HG02840 (cell line): Measurements from ENCODE around the gene YAP1.

ENCODE experiments used
- ATAC-seq: cut with Tn5 transposase; IDR thresholded peaks from one replicate; pipeline ENCODE4 v1.9.1; 2021; ENCODE audit warnings: mild to moderate bottlenecking, moderate library complexity, moderate number of reproducible peaks; ENCODE audit not compliant: unreplicated experiment, low FRiP score

YAP1 gene

DNA sequence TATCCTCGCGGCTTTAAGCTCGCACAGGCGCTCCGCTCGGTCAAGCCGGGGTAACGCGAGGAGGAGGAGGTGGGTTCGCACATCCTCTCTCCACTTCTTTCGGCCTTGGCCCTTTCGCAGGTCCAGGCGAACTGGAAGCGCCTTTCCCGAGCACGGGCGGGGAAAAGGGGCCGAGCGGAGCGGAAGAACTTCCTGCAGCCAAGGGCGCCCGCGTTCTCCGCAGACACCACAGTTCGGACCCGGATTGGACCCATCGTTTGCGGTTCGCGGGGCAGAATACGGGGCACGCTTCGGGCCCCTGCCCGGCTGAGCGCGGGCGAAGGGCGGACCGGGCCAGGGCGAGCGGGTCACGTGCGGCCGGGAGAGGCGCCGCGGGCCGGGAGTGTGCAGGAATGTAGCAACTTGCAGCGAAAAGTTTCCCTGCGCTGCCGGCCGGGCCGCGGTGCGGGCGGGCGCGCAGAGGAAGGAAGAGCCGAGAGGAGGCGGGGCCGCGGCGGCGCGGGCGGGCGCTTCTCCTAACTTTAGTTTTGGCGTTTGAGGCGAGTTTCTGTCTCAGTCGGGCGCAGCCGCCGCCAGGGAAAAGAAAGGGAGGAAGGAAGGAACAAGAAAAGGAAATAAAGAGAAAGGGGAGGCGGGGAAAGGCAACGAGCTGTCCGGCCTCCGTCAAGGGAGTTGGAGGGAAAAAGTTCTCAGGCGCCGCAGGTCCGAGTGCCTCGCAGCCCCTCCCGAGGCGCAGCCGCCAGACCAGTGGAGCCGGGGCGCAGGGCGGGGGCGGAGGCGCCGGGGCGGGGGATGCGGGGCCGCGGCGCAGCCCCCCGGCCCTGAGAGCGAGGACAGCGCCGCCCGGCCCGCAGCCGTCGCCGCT, at the start of gene YAP1:
TSS of gene YAP1 (plus strand) at position 552 of the 865 bp plus-strand sequence. CDS start 402 bp downstream, outside the sequence.
- ATAC-seq, result peak; percentile 84

- ATAC-seq, result no peak
Observed at GRCh38 chr11:102061276-102061675, 49.0 kb upstream of the YAP1 start.

DNA sequence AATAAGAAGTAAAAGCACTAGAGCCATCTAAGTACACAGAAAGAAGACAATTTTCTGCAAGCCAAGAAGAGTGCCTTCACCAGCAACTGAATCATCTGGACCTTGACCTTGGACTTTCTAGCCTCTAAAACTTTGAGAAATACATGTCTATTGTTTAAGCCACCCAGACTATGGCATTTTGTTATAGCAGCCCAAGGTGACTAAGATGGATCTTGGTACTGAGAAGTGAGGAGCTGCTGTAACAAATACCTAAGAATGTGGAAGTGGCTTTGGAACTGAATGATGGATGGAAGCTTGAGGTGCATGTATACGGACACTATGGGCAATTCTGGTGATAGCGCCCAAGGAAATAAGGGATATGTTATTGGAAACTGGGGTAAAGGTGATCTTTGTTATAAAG, 48.1 kb upstream of the YAP1 start:
- no peak for ATAC-seq

- no peak for ATAC-seq
Observed at GRCh38 chr11:102064316-102064715, 45.9 kb upstream of the YAP1 start.

DNA sequence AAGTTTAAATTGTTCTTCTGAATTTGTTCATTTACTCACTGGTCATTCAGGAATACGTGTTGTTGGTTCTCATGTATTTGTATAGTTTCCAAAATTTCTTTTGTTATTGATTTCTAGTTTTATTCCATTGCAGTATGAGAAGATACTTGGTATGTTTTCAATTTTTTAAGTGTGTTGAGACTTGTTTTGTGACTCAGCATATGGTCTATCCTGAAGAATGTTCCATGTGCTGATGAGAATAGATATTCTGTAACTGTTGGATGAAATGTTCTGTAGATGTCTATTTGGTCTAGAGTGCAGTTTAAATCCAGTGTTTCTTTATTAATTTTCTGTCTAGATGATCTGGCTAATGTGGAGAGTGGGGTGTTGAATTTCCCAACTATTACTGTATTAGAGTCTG, 39.5 kb upstream of the YAP1 start:
- no peak for ATAC-seq

DNA sequence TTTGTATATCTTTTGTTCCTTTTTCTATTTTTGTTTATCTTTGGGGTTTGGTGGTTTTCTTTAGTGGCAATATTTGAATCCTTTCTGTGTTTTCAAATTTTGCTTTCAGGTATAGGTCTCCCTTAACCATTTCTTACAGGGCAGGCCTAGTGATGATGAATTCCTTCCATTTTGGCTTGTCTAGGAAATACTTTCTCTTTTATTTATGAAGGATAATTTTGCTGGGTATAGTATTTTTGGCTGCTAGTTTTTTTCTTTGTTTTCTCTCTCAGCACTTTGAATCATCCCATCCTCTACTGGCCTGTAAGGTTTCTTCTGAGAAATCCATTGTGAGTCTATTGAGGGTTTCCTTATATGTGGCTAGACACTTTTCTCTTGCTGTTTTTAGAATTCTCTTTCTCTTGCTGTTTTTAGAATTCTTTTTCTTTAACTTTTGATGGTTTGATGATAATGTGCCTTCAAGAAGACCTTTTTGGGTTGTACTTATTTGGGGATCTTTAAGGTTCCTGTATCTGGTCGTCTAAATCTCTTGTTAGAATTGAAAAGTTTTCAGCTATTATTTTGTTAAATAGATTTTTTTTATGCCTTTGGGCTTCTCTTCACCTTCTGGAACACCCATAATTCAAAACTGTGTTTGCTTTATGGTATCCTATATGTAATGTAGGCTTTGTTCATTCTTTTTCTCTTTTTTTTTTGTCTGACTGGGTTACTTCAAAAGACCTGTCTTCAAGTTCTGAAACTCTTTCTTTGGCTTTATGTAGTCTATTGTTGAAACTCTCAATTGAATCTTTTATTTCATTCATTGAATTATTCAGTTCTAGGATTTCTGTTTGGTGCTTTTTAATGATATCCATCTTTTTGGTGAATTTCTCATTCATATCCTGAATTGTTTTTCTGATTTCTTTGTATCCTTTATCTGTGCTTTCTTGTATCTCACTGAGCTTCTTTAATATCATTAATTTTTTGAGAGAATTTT, 38.5 kb upstream of the YAP1 start:
- ATAC-seq, result no peak

DNA sequence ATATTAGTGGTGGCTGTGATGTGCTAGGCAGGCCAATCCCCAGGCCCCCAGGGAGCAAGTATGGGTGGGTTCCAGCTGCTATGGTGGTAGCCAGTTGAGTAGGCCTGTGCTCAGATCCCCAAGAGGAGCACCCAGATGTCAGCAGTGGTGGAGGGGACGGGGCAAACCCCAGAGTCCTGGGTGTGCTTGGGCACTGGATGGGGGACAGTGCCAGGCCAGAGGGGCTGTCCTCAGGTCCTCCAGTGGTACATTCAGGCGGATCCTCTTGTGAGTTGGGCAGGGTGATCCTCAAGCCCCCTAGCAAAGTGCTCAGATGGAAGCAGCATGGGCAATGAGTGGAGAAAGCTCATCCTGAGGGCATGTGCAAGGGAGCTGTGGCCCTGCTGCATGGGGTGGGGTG, 37.0 kb upstream of the YAP1 start:
- ATAC-seq, result no peak

DNA sequence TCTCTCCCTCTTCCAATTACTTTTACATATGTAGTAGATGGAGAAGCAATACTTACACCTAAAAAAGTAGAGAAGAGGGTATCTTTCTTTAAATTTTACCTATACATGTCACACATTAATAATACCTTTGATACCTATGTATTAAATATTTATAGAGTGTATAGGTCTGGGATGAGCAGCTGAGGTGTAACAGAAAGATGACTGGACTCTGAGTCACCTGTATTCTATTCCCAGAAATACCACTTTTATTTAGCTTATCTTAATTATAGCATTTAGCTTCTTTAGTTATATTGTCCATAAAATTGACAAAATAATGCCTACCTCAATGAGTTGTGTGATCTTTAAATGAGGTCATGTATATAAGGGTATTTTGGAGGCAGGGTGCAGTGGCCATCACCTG, 30.6 kb upstream of the YAP1 start:
- ATAC-seq, result no peak

DNA sequence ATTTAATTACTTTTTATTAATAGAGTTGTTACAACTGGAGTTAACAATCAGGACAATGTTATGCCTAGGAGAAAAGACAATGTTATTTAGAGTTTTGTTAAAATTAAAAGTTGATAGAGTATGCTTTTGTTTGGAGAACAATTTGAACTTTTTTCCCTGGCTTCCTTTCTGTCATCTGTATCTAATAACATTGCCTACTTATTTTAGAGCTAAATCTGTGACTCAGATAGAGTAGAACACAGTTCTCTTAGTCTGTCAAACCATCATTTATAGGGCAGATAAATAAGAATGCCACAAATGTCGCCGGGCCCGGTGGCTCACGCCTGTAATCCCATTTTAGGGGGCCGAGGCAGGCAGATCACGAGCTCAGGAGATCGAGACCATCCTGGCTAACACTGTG, 28.9 kb upstream of the YAP1 start:
- ATAC-seq, result no peak

DNA sequence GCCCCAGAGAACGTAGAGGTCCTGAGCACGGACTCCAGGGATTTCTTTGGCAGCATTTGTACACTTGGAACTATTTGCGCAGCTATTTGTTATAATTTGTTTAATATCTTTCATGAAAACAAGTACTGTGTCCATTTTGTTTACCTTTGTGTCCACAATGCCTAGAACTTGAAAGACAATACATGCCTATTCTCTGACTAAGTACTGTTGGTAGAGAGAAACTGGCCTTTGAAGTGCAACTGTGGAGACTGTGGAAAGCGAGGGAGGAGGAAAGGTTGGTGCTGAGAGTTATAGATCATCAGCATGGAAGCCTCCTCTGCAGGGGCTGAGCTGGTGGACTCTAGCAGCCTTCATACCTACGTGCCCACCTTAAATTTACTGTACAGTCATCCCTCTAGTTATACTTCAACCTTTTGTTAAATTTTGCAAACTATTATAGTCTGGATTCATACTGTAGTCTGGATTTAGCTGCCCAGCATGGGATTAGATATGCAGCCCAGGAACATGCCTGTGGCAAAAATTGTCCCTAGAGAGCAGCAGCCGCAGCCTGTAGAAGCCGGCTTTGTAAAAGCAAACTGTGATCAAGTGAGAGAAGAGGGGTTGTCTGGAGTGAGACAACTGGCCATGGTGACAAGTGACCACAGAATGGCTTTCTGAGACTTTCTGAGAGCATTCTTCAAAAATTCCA, 24.2 kb upstream of the YAP1 start:
- ATAC-seq, result no peak

- no peak for ATAC-seq
Observed at GRCh38 chr11:102097186-102097585, 13.1 kb upstream of the YAP1 start.

GRCh38 chr11:102099755-102100154, 10.5 kb upstream of the YAP1 start:
- ATAC-seq, result no peak

GRCh38 chr11:102108734-102109440, 1.4 kb upstream of the YAP1 start:
- ATAC-seq, result no peak

GRCh38 chr11:102110761-102111010, 439 bp downstream of the YAP1 start:
- peak; percentile 31 for ATAC-seq

- ATAC-seq, result no peak
Observed at GRCh38 chr11:102111011-102111786, 952 bp downstream of the YAP1 start.

- ATAC-seq, result no peak
Observed at GRCh38 chr11:102111787-102112508, 1.7 kb downstream of the YAP1 start.

DNA sequence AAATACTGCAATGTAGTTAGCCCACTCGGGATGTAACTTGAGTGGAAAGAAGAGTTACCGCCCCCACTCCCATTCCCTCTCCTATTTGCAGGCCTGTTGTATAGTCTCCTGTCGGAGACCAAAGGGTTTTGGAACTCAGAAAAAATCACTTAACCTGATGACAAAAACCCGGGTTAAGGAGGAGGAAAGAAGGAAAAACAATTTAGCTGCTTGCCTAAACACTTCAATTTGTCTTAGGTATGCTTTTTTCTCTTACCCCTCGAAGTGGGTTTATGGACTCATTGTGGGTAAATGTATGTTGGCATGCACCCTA, 2.2 kb downstream of the YAP1 start:
- no peak for ATAC-seq

DNA sequence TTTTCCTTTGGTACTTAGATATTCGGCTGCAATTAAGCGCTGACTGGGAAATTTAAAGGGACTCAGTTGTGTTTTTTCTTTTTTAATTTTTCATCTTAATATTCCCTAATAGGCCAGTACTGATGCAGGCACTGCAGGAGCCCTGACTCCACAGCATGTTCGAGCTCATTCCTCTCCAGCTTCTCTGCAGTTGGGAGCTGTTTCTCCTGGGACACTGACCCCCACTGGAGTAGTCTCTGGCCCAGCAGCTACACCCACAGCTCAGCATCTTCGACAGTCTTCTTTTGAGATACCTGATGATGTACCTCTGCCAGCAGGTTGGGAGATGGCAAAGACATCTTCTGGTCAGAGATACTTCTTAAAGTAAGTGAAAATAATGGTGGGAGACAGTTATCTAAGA, 3.8 kb downstream of the YAP1 start:
- no peak for ATAC-seq

- ATAC-seq, result no peak
Observed at GRCh38 chr11:102115557-102115956, 5.3 kb downstream of the YAP1 start.
